ENCODE results near the gene SLC44A3.

DNA sequence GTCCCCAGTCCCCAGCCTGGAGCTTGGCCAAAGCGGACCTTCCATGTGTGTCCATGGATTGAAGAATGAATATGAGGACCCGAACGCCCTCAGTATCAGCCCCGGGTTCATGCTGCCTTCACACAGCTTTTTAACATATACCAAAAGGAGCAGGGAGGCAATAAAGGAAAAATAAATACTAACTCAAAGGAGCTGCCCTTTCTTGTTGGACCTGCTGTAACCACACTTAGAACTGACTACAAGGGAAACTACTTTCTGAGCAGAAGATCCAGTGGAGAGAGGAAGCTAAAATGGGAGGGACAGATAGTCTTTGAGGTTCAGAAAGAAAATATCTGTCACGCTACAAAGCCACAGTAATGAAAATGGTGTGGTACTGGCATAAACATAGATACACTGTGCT is 58.2 kb downstream of the SLC44A3 start:
- TF ChIP-seq RBBP5 (IDR thresholded peaks at IDR 0.05; ENCODE audit: borderline replicate concordance, low read depth, low read length) (no peak), CTCF (IDR thresholded peaks at IDR 0.05; ENCODE audit: control extremely low read depth in 1 of 3, insufficient read depth in 1 of 3, low read depth in 1 of 3, low read length in 3 of 3) (no peak), RAD21 (IDR thresholded peaks at IDR 0.05 in 1 of 2, conservative IDR thresholded peaks at IDR 0.05 in 1 of 2; ENCODE audit: low read depth in 2 of 2, low read length in 2 of 2) (no peak), TAF1 (IDR thresholded peaks at IDR 0.05; ENCODE audit: low read depth, low read length) (no peak), POLR2AphosphoS5 (IDR thresholded peaks at IDR 0.05; ENCODE audit: low read depth, low read length) (no peak), TBP (IDR thresholded peaks at IDR 0.05; ENCODE audit: low read depth, low read length) (no peak), POLR2A (IDR thresholded peaks at IDR 0.05; ENCODE audit: control extremely low read depth in 1 of 2, low read depth in 2 of 2, low read length in 2 of 2) (no peak), SIX5 (IDR thresholded peaks at IDR 0.05; ENCODE audit: low read depth, low read length) (no peak), ZNF274 (IDR thresholded peaks at IDR 0.05; ENCODE audit: borderline replicate concordance, extremely low read depth, low read length) (no peak), SAP30 (IDR thresholded peaks at IDR 0.05; ENCODE audit: insufficient read depth, insufficient replicate concordance, low read length) (no peak), SP4 (IDR thresholded peaks at IDR 0.05; ENCODE audit: low read length) (no peak), ATF2 (IDR thresholded peaks at IDR 0.05; ENCODE audit: low read length) (no peak), ATF3 (IDR thresholded peaks at IDR 0.05; ENCODE audit: insufficient read depth, low read depth, low read length) (no peak)
- TF ChIP-seq, protein P1, sequence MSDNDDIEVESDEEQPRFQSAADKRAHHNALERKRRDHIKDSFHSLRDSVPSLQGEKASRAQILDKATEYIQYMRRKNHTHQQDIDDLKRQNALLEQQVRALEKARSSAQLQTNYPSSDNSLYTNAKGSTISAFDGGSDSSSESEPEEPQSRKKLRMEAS (IDR thresholded peaks at IDR 0.05), result no peak

All from H1 (cell line).